Prostate gland (tissue), 2 donors: ENCODE measurements around the gene RTEL1. TPM values are rescaled to one million over a fixed set of nuclear protein-coding genes. Genes with fewer than 3 reads are reported as not detected.
"Not testable (repeated sequence)": the region's sequence is repeated elsewhere in the genome, so short reads cannot be mapped to it uniquely, and the experiment has no call there.

Experiments
- DNase-seq: peaks from one replicate; pipeline ENCODE4 v3.0.0-alpha.2; 2019; ENCODE audit warnings: low spot score
- H3K27ac ChIP-seq, 2 donors: fragments of 200-600 bp; sonication (generic); 2 replicates each; pipeline ENCODE4 v1.5.1; 2017 to 2019
- H3K27me3 ChIP-seq: fragments of 200-600 bp; sonication (generic); replicated peaks from 2 replicates; pipeline ENCODE4 v1.5.1; 2019; ENCODE audit not compliant: insufficient read depth
- H3K36me3 ChIP-seq, 2 donors: fragments of 200-600 bp; sonication (generic); 1 replicate in 1 of 2; 2 replicates in 1 of 2; pipeline versions ENCODE4 v1.5.1 to v1.8.1; 2017 to 2019
- H3K4me1 ChIP-seq: fragments of 200-600 bp; sonication (generic); replicated peaks from 2 replicates; pipeline ENCODE4 v1.5.1; 2019
- H3K4me3 ChIP-seq, 2 donors: fragments of 200-600 bp; sonication (generic); 2 replicates each; pipeline ENCODE4 v1.5.1; 2017 to 2019
- H3K9me3 ChIP-seq: fragments of 200-600 bp; sonication (generic); 2 replicates; pipeline ENCODE4 v1.5.1; 2017
- POLR2A ChIP-seq: fragments of 450-650 bp; IDR thresholded peaks from one replicate; pipeline ENCODE4 v1.6.1; 2016; ENCODE audit warnings: antibody characterized with exemption, mild to moderate bottlenecking
- POLR2AphosphoS5 ChIP-seq: sonication (generic); formaldehyde crosslinking; IDR thresholded peaks from one replicate; pipeline ENCODE4 v1.6.1; 2017; ENCODE audit warnings: antibody characterized with exemption
- WGBS: methylation state at CpG from one replicate; pipeline ENCODE4 v1.1.5; 2018; 5-methylcytosine and 5-hydroxymethylcytosine counted together
- intact Hi-C: fragments of 100-400 bp; cut with DNase I; formaldehyde crosslinking; loops from one replicate; pipeline ENCODE4 v1.14.2; 2022
- total RNA-seq, 2 donors: library from RNA; depleted of rRNA; stranded (reverse); fragments of >200 nt; gene quantifications; one replicate each; pipeline ENCODE4 v1.1.0, GENCODE V29; 2016
- TF ChIP-seq, protein P1 (sequence below), 4 experiments: fragments of 200-600 bp in 2 of 4; fragments of 450-650 bp in 2 of 4; sonication (generic) in 2 of 4; IDR thresholded peaks; 1 replicate in 3 of 4; 2 replicates in 1 of 4; pipeline ENCODE4 v1.5.1; 2016 to 2019; ENCODE audit warnings: antibody characterized with exemption in 4 of 4, mild to moderate bottlenecking in 2 of 4, moderate library complexity in 2 of 4

The RTEL1 gene
- total RNA-seq, 2 donors from 2014 or later, result 21.8 to 42.6 TPM

DNA sequence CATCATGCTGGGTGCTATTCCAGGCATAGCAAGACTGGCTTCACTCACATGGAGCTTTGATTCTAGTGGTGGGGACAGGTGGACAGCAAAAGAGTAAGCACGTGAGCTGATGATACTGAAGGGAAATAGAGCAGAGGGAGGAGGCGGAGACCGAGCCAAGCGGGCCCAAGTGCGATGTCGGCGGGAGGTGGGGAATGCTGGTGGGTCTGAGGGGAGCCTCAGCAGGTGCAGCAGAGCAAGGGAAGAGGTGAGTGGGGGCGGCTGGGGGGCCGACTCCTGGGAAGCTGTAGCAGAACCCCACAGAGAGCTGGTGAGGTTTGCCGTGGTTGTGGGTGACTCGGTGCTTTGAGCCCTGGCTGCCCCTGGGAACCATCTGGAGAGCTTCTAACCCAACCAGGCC is 10.2 kb downstream of the RTEL1 start:
- peaks cover 0 to 9% of the 10 kb centered on the region in 2 donors for H3K36me3 ChIP-seq
- H3K9me3 ChIP-seq, result no peaks in the 10 kb centered on the region
- no peak overlapping the region for H3K27ac ChIP-seq
- no peaks in the 10 kb centered on the region for H3K4me1 ChIP-seq
- WGBS, result 95% methylated on average over 11 of the region's 11 CpGs
- intact Hi-C loops, result no loop called here
- H3K27me3 ChIP-seq, result no peaks in the 10 kb centered on the region
- H3K4me3 ChIP-seq, result no peak overlapping the region
- DNase-seq, result no peak
- TF ChIP-seq POLR2AphosphoS5 (no peak), POLR2A (no peak)
- TF ChIP-seq, protein P1, sequence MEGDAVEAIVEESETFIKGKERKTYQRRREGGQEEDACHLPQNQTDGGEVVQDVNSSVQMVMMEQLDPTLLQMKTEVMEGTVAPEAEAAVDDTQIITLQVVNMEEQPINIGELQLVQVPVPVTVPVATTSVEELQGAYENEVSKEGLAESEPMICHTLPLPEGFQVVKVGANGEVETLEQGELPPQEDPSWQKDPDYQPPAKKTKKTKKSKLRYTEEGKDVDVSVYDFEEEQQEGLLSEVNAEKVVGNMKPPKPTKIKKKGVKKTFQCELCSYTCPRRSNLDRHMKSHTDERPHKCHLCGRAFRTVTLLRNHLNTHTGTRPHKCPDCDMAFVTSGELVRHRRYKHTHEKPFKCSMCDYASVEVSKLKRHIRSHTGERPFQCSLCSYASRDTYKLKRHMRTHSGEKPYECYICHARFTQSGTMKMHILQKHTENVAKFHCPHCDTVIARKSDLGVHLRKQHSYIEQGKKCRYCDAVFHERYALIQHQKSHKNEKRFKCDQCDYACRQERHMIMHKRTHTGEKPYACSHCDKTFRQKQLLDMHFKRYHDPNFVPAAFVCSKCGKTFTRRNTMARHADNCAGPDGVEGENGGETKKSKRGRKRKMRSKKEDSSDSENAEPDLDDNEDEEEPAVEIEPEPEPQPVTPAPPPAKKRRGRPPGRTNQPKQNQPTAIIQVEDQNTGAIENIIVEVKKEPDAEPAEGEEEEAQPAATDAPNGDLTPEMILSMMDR (IDR thresholded peaks at IDR 0.05), result no peak

DNA sequence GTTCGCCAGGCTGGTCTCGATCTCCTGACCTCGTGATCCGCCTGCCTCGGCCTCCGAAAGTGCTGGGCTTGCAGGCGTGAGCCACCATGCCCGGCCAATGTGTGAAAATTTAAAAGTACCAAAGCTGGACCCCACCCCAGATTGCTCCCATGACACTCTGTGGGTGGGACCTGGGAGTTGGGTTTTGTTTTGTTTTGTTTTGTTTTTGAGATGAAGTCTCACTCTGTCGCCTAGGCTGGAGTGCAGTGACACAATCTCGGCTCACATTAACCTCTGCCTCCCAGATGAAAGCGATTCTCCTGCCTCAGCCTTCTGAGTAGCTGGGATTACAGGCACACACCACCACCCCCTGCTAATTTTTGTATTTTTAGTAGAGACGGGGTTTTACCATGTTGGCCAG is 13.6 kb downstream of the RTEL1 start:
- 94% methylated on average over 12 of the region's 12 CpGs for WGBS
- intact Hi-C loops, H3K4me1 ChIP-seq, H3K9me3 ChIP-seq, H3K4me3 ChIP-seq, DNase-seq, H3K27me3 ChIP-seq, H3K36me3 ChIP-seq, H3K27ac ChIP-seq: not testable (repeated sequence)

DNA sequence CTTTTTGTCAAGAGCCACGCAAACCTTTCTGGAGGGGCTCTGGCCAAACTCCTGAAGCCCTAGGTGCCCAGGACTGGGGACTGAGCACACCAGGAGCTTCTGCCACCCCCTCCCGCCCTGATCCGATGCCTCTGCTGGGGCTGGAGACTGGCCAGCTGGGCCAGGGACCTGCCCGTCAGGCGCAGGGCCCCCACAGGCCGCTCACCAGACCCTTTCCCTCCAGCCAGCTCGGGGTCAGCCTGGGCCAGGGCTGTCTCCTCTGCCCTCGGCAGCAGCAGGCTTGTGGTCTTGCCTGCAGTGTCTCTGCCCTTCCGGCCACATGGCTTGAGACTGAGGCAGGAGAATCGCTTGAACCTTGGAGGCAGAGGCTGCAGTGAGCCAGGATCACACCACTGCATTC is 14.6 kb downstream of the RTEL1 start:
- Histone ChIP-seq H3K4me3 (no peak overlapping the region), H3K9me3 (no peaks in the 10 kb centered on the region), H3K4me1 (no peaks in the 10 kb centered on the region), H3K27ac (no peak overlapping the region), H3K36me3 (peaks cover 0 to 2% of the 10 kb centered on the region in 2 donors), H3K27me3 (no peaks in the 10 kb centered on the region)
- TF ChIP-seq POLR2A (no peak), POLR2AphosphoS5 (no peak)
- TF ChIP-seq, protein P1 (IDR thresholded peaks at IDR 0.05), result no peak
- no peak for DNase-seq
- intact Hi-C loops, result no loop called here
- 92% methylated on average over 10 of the region's 10 CpGs for WGBS

DNA sequence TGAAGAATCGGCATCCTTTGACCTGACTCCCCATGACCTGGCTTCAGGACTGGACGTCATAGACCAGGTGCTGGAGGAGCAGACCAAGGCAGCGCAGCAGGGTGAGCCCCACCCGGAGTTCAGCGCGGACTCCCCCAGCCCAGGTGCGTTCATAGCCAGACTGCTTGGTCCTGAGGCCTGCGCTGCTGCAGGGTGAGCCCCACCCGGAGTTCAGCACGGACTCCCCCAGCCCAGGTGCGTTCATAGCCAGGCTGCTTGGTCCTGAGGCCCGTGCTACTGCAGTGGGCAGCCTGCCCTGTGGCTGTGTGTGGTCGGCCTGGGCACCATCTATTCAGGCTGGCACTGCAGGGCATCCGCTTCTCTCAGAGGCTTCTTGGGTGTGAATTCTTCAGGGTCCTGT is 15.8 kb downstream of the RTEL1 start:
- Histone ChIP-seq H3K36me3 (no peaks in the 10 kb centered on the region), H3K4me1 (no peaks in the 10 kb centered on the region), H3K27ac (no peak overlapping the region), H3K27me3 (no peaks in the 10 kb centered on the region), H3K9me3 (no peaks in the 10 kb centered on the region), H3K4me3 (no peak overlapping the region)
- TF ChIP-seq POLR2AphosphoS5 (no peak), POLR2A (no peak)
- TF ChIP-seq, protein P1 (IDR thresholded peaks at IDR 0.05), result no peak
- DNase-seq, result no peak
- intact Hi-C loops, result no loop called here
- WGBS, result 95% methylated on average over 14 of the region's 14 CpGs

DNA sequence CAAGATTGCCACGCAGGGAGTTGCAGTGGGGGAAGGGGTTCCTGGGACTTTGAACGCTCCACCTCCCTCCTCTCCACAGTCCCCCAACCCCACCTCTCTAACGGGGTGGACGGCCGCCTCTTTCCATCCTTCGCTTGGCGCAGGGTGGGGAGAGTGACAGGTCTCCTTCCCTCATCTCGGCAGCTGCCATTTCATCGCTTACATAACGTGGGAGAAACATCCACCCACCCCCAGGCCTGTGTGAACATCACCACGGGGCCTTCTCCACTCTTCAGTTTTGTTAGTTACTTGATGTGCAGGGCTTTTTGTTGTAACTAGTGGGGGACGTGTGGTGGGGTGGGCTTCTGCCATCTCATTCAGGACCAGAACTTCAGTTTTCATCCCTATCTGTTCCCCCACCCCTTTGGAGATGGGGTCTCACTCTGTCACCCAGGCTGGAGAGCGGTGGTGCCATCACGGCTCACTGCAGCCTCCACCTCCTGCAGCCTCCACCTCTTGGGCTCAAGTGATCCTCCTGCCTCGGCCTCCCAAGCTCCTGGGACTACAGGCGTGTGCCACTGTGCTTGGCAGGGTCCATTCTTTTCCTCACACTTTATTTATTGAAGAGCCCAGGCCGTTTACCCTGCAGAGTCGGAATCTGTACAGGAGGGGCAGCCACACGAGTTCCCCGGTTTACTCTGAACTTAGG is 17.7 kb downstream of the RTEL1 start:
- no peaks in the 10 kb centered on the region for H3K36me3 ChIP-seq
- no peak overlapping the region for H3K4me3 ChIP-seq
- TF ChIP-seq POLR2A (no peak), POLR2AphosphoS5 (no peak)
- TF ChIP-seq, protein P1 (IDR thresholded peaks at IDR 0.05), result no peak
- H3K27ac ChIP-seq, result no peak overlapping the region
- DNase-seq, result no peak
- H3K4me1 ChIP-seq, result no peaks in the 10 kb centered on the region
- intact Hi-C loops, result no loop called here
- 91% methylated on average over 20 of the region's 20 CpGs for WGBS
- H3K27me3 ChIP-seq, result no peaks in the 10 kb centered on the region
- H3K9me3 ChIP-seq, result no peaks in the 10 kb centered on the region
